Activated T-cell treated with anti-CD3 and anti-CD28 coated beads, Interleukin-2, amount 50 U/mL, for 4 hours (primary cell): Measurements from ENCODE around the gene CENPM. TPM values are rescaled to one million over a fixed set of nuclear protein-coding genes. Genes with fewer than 3 reads are reported as not detected.

Experiments used
- ATAC-seq, 2 donors: fragments of 200-7000 bp; cut with Tn5 transposase; one replicate each; pipeline ENCODE4 v1.10.0; 2021
- DNase-seq: peaks from one replicate; pipeline ENCODE4 v3.0.0-alpha.2; 2020
- H3K27me3 Mint-ChIP-seq: one replicate; pipeline ENCODE4 v1.8.0; 2021; ENCODE audit warnings: low read depth, mixed read lengths
- H3K36me3 Mint-ChIP-seq: one replicate; pipeline ENCODE4 v1.8.0; 2022; ENCODE audit warnings: mixed read lengths; ENCODE audit not compliant: insufficient read depth
- H3K4me1 Mint-ChIP-seq: one replicate; pipeline ENCODE4 v1.8.0; 2021; ENCODE audit warnings: low read depth, mixed read lengths
- H3K4me3 Mint-ChIP-seq: one replicate; pipeline ENCODE4 v1.8.0; 2021; ENCODE audit warnings: mild to moderate bottlenecking, moderate library complexity, mixed read lengths
- H3K9me3 Mint-ChIP-seq: one replicate; pipeline ENCODE4 v1.8.0; 2021; ENCODE audit warnings: mixed read lengths
- total RNA-seq, 3 donors: library from RNA; stranded (reverse); gene quantifications; one replicate each; pipeline ENCODE4 v1.2.1, GENCODE V29; 2021

The CENPM gene
- 10 to 100 TPM; 40.7 to 52.2 (median 48.5) TPM for total RNA-seq

GRCh38 chr22:41946629-41947423, at the start of gene CENPM:
Gene CENPM, minus strand, starts transcription at chr22:41947152. Its CDS starts 76 bp downstream, at chr22:41947076.
- ATAC-seq (peak; percentile 94 to 96), DNase-seq (peak; percentile 81)
- Mint-ChIP-seq H3K36me3 (peaks cover 2% of the 10 kb centered on the region), H3K4me1 (peaks cover 32% of the 10 kb centered on the region), H3K9me3 (no peaks in the 10 kb centered on the region), H3K27me3 (no peaks in the 10 kb centered on the region), H3K4me3 (peak within 1 kb of the TSS; percentile 86)

GRCh38 chr22:41995211-41995610, 48.3 kb upstream of the CENPM start:
- Mint-ChIP-seq H3K9me3 (peaks cover 4% of the 10 kb centered on the region), H3K36me3 (peaks cover 2% of the 10 kb centered on the region), H3K4me1 (peaks cover 20% of the 10 kb centered on the region), H3K27me3 (peaks cover 5% of the 10 kb centered on the region), H3K4me3 (no peak overlapping the region)
- no peak for ATAC-seq
- DNase-seq, result no peak

- Mint-ChIP-seq H3K27me3 (peaks cover 4% of the 10 kb centered on the region), H3K36me3 (no peaks in the 10 kb centered on the region), H3K4me3 (no peak overlapping the region), H3K4me1 (peaks cover under 1% of the 10 kb centered on the region), H3K9me3 (no peaks in the 10 kb centered on the region)
- ATAC-seq (no peak), DNase-seq (no peak)
Observed at GRCh38 chr22:41992496-41992895, 45.5 kb upstream of the CENPM start.

- H3K4me1 Mint-ChIP-seq, result no peaks in the 10 kb centered on the region
- no peaks in the 10 kb centered on the region for H3K36me3 Mint-ChIP-seq
- ATAC-seq, result no peak
- H3K4me3 Mint-ChIP-seq, result no peak overlapping the region
- no peaks in the 10 kb centered on the region for H3K9me3 Mint-ChIP-seq
- H3K27me3 Mint-ChIP-seq, result no peaks in the 10 kb centered on the region
- DNase-seq, result no peak
Observed at GRCh38 chr22:41991111-41991510, 44.2 kb upstream of the CENPM start.

- ATAC-seq, result no peak
- DNase-seq, result no peak
- no peaks in the 10 kb centered on the region for H3K9me3 Mint-ChIP-seq
- H3K36me3 Mint-ChIP-seq, result no peaks in the 10 kb centered on the region
- H3K4me3 Mint-ChIP-seq, result no peak overlapping the region
- no peaks in the 10 kb centered on the region for H3K4me1 Mint-ChIP-seq
- no peaks in the 10 kb centered on the region for H3K27me3 Mint-ChIP-seq
Observed at GRCh38 chr22:41989246-41989645, 42.3 kb upstream of the CENPM start.

- Mint-ChIP-seq H3K9me3 (no peaks in the 10 kb centered on the region), H3K27me3 (no peaks in the 10 kb centered on the region), H3K4me3 (no peak overlapping the region), H3K36me3 (no peaks in the 10 kb centered on the region), H3K4me1 (no peaks in the 10 kb centered on the region)
- no peak for DNase-seq
- no peak for ATAC-seq
Observed at GRCh38 chr22:41987276-41987675, 40.3 kb upstream of the CENPM start.

GRCh38 chr22:41983513-41984405, 36.8 kb upstream of the CENPM start:
- no peaks in the 10 kb centered on the region for H3K9me3 Mint-ChIP-seq

GRCh38 chr22:41982865-41983264, 35.9 kb upstream of the CENPM start:
- Mint-ChIP-seq H3K27me3 (no peaks in the 10 kb centered on the region), H3K4me1 (no peaks in the 10 kb centered on the region), H3K4me3 (no peak overlapping the region), H3K9me3 (no peaks in the 10 kb centered on the region), H3K36me3 (no peaks in the 10 kb centered on the region)
- DNase-seq (no peak), ATAC-seq (no peak)

More at GRCh38 chr22:41983513-41984405, 36.8 kb upstream of the CENPM start:
- no peaks in the 10 kb centered on the region for H3K36me3 Mint-ChIP-seq
- ATAC-seq (no peak), DNase-seq (no peak)
- H3K4me3 Mint-ChIP-seq, result no peak overlapping the region
- no peaks in the 10 kb centered on the region for H3K4me1 Mint-ChIP-seq
- H3K27me3 Mint-ChIP-seq, result no peaks in the 10 kb centered on the region

- Mint-ChIP-seq H3K4me1 (peaks cover 10% of the 10 kb centered on the region), H3K9me3 (no peaks in the 10 kb centered on the region)
Observed at GRCh38 chr22:41979423-41980250, 32.7 kb upstream of the CENPM start.

GRCh38 chr22:41978732-41979131, 31.8 kb upstream of the CENPM start:
- peaks cover 11% of the 10 kb centered on the region for H3K4me1 Mint-ChIP-seq
- H3K27me3 Mint-ChIP-seq, result peaks cover 23% of the 10 kb centered on the region
- no peak overlapping the region for H3K4me3 Mint-ChIP-seq
- H3K36me3 Mint-ChIP-seq, result no peaks in the 10 kb centered on the region
- no peak for DNase-seq
- no peaks in the 10 kb centered on the region for H3K9me3 Mint-ChIP-seq
- ATAC-seq, result no peak

More at GRCh38 chr22:41979423-41980250, 32.7 kb upstream of the CENPM start:
- ATAC-seq (no peak), DNase-seq (no peak)
- Mint-ChIP-seq H3K27me3 (peaks cover 19% of the 10 kb centered on the region), H3K36me3 (no peaks in the 10 kb centered on the region), H3K4me3 (no peak overlapping the region)

GRCh38 chr22:41976961-41977566, 30.1 kb upstream of the CENPM start:
- Mint-ChIP-seq H3K4me3 (peak overlapping the region; percentile 49), H3K4me1 (peaks cover 11% of the 10 kb centered on the region), H3K36me3 (no peaks in the 10 kb centered on the region), H3K9me3 (no peaks in the 10 kb centered on the region), H3K27me3 (peaks cover 31% of the 10 kb centered on the region)
- peak; percentile 12 to 19 for ATAC-seq
- DNase-seq, result no peak

GRCh38 chr22:41976070-41976901, 29.3 kb upstream of the CENPM start:
- Mint-ChIP-seq H3K4me1 (peaks cover 11% of the 10 kb centered on the region), H3K4me3 (peak overlapping the region; percentile 74)
- peak; percentile 25 for DNase-seq

More at GRCh38 chr22:41976070-41976901, 29.3 kb upstream of the CENPM start:
- H3K36me3 Mint-ChIP-seq, result no peaks in the 10 kb centered on the region
- peaks cover 36% of the 10 kb centered on the region for H3K27me3 Mint-ChIP-seq
- peak; percentile 80 to 81 for ATAC-seq
- no peaks in the 10 kb centered on the region for H3K9me3 Mint-ChIP-seq
